Islet of Langerhans (tissue), 1 donor: Measurements from ENCODE around the gene HDAC4.

Source experiments
- FAIRE-seq: peaks from one replicate; lab custom pipeline; 2011; peaks lifted over from hg19 to GRCh38; lab: Jason Lieb, UNC

Gene HDAC4

DNA sequence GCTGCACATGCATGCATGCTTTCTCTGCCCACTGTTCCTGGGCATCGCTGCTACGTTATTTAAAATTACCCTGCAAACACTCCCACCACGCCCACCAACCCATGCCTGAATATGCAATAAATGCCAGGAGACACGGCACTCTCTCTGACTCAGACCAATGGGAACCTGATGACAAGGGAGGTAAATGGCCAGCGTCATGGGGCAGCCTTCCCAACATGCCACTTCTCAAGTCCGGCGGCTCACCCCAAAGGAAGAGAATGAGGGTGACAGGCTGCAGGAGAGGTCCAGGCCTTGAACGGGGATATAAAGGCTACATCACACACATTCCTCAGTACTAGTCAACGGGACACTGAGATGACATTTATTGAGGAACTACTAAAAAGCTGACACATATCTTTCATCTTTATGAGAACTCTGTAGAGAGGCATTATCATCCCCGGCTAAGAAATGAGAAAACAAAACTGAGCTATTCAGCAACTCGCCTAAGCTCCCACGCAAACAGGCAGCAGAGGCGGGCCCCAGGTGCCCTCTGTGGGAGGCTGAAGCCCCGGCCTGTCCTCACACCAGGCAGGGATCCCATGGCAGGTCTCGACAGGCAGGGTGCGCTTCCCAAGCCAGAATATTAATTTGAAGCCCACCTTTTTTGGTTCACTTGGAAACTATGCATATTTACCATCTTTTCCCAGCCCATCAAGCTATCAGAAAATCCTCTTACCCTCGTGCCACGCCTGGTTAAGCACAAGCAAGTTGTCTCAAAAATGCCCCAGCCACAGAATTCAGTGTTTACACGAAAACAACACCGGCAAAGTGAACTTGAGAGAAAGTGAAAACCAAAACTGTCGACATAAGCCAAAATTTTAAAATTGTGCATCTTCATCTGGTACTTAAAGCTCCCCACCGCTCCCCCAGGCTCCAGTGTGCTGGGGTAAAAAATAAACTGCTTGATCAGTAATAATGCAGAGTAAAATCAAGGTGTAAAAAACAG is 166.3 kb downstream of the HDAC4 start:
- FAIRE-seq, result no peak

DNA sequence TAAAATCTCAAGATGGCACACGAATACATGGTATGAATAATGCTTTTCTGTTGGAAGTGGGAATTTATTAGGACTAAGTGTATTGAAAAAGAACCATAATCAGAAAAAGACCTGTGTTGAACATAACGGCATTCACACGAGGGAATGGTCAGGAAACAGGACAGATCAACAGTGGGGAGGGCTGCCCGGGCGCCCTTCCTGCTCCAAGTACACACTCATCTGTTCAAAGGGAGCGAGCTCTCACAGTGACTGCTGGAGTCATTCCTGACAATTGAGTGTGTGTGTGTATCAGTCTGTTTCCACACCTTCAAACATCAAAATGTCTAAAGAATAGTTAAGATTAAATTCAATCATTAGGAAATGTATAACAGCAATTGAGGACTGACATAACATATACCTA is 167.2 kb downstream of the HDAC4 start:
- no peak for FAIRE-seq

DNA sequence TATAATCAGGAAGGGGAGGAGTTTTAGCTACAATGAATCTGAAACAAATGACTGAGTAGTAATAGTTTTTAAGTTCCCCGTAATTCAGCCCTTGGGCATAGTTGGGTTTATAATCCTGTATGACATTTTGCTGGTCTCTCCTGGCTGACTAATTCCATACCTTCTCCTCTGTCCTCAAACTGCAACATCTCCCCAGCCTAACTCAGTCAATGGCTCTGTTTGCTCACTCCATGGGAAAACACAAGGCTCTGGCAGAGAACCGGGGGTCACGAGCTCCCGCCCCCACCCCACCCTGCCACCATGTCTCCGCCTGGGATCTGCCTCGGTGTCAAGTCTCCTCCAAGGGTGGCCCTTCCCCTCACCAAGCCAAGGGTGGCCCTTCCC is 168.6 kb downstream of the HDAC4 start:
- FAIRE-seq, result no peak

- no peak for FAIRE-seq
Observed at GRCh38 chr2:239231231-239232194, 169.3 kb downstream of the HDAC4 start.

DNA sequence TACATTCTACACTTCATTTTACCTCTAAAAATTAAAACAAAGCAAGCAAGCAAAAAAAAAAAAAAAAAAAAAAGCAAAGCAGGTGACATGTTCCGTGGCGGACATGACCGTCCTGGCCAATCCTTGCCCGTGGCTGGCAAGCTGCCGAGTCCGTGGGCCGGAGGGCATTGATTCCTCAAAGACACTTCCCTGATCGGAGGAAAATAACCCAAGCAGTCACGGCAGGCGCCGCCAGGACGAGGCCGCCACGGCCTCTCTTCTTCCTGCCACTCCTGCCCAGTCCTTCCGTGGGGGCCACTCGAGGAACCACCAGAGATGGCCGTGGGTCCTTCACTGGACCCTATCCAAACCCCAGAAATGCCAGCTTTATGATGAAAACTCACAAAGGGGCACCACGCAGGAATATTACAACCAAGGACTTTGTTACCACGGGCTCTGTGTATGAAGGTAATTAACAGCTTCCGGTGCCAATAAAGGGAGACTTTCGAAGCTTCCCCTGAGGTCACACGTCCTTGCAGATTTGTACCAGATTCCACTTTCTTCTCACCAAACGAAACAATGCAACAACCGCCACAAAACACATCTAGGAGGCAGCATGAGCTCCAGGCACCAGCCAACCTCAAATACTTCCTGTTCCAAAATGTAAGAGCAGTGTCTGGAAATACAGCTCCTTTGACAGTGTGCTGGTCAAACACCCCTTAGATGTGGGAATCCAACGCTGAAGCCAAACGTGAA is 170.3 kb downstream of the HDAC4 start:
- no peak for FAIRE-seq

- FAIRE-seq, result no peak
Observed at GRCh38 chr2:239229545-239230279, 171.1 kb downstream of the HDAC4 start.

DNA sequence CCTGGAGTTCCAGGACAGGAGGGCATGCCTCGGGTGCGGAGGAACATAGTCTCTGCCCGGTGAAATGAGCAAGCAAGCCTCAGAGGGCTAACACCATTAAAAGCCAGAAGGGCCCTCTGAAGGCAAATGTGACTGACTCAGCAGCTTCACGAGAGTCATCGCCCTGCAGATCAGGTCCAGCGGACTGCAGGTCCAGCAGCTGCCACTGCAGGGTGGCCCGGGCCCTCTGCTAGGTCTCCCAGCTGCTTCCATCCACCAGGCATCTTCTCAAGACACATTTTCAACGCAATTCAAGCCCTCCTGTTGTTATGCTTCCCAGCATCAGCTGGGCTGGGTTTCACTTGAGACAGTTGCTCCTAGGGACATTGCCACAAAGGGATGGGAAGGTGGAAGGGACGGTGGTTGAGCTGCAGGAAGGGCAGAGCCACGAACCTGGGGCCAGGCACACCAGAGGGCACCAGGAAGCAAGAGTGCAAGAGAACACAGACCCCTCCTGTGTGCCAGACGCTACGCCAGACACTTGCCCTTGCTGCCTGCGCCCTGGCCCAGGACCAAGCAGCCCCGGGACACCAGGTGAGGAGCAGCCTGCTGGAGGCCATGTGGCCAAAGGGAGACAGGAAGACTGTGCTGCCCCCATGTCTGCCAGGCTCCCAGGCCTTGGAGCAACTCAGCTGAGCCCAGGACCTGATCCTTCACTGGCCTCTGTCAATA is 173.0 kb downstream of the HDAC4 start:
- FAIRE-seq, result no peak

GRCh38 chr2:239226677-239227581 is 173.9 kb downstream of the HDAC4 start:
- no peak for FAIRE-seq

- no peak for FAIRE-seq
Observed at GRCh38 chr2:239225871-239226561, 174.8 kb downstream of the HDAC4 start.

DNA sequence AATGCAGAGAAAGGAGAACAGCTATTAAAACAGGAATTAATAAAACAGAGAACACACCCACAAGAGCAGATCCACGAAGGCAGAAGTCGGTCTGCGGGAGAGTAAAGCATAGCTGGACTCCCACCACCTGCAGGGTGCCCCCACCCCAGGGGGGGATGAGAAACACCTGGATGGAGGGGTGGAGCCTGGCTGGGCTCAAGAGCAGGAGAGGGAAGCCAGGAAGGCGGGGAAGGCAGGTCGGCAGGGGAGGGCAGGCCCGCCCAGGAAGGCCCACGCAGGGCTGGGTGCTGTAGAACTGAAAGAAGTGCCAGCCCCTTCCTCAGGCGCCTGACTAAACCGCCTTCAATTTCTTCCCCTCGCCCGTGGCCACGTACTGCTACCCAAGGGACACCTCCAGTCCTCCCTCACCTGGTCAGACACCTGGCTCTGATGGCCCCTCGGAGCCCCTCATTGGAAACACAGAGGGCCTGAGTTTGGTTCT is 175.4 kb downstream of the HDAC4 start:
- no peak for FAIRE-seq

DNA sequence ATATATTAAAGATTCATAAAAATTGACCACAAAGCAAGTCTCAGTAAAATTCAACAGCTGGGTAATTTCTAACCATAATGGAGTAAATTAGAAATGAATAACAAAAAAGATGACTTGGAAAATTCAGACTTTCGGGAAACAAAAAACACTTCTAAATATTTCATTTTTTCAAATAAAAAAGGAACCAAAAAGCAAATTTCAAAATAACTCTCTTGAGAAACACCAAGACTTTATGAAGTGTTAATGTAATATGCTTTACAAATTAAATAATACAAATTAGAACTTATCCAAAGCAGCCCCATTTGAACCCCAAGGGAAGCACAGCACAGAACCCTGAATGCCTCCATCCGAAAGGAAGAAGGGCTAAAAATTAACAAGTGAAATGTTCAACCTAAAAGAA is 175.9 kb downstream of the HDAC4 start:
- FAIRE-seq, result no peak

GRCh38 chr2:239224199-239224570 is 176.6 kb downstream of the HDAC4 start:
- no peak for FAIRE-seq

GRCh38 chr2:239223310-239224198 is 177.3 kb downstream of the HDAC4 start:
- FAIRE-seq, result no peak

DNA sequence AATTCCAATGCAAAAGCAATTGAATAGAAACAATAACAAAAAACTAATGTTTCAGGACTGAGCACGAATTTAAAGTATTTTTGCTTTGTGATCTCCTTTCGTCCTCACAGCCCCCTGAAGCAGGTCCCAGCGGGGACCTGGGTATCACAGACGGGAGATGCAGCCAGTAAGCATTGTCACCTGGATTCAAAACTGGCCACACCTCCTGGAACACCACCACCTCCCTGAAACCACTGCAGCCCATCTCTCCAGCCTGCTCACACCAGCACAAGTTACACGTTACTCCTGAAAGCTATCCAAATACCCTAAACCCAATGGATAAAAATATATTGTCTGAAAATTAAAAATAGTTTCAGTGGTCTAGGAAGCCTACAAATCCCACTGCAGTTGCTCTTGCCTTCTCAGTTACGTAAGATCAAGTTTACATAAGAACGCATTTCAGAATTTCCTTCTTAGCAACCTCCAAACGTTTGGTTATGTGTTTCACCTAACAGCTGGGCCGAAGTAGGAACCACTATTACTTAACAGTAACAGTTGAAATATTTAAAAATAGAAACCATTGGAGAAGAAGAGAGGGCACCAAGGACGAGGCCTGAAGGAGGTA is 178.0 kb downstream of the HDAC4 start:
- no peak for FAIRE-seq

GRCh38 chr2:239222312-239222660 is 178.5 kb downstream of the HDAC4 start:
- FAIRE-seq, result no peak

- no peak for FAIRE-seq
Observed at GRCh38 chr2:239220981-239221396, 179.8 kb downstream of the HDAC4 start.

GRCh38 chr2:239220341-239220740 is 180.5 kb downstream of the HDAC4 start:
- FAIRE-seq, result no peak
